Stimulated activated CD8-positive, alpha-beta memory T cell treated with anti-CD3 and anti-CD28 coated beads, Interleukin-7, amount 100 ng/mL, for 1 hour (primary cell): ENCODE data around the gene ELSPBP1.
"Not testable (repeated sequence)": the region's sequence is repeated elsewhere in the genome, so short reads cannot be mapped to it uniquely, and the experiment has no call there.

Source experiments
- DNase-seq, 2 donors: peaks; one replicate each; pipeline ENCODE4 v3.0.0-alpha.2; 2020; ENCODE audit warnings: low read depth in 2 of 2

The ELSPBP1 gene

DNA sequence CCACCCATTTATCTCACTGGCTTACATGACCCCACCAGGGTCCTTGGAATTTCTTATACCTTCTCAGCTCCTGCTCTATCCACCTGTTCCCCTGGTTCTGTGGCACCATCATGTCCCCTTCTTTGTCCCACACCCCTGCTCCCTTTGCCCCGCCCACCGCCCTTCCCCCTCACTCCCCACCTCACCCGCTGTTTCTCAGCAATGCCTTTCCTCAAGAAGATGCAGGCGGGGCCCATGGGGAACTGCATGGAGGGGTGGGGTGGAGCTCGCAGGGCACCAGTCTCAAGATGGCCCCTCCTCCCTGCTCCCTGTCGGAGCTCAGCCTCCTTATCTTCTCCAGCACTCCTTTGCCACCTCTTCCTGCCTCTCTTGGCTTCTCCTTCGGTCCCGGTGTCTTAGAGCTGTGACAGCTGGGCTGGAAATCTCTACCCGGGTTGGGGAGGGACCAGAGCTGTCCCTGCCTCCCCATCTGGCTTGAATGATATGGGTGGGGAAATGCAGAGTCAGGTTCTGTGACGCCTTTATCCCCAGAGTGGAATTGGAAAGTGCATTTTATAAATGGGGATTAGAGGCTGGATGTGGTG, 49.3 kb downstream of the ELSPBP1 start, which contains the start of gene CABP5:
Gene CABP5 (minus strand): TSS at position 405 of the 584 bp plus-strand sequence. CDS start 157 bp downstream, at position 248.
- DNase-seq, result no peak

DNA sequence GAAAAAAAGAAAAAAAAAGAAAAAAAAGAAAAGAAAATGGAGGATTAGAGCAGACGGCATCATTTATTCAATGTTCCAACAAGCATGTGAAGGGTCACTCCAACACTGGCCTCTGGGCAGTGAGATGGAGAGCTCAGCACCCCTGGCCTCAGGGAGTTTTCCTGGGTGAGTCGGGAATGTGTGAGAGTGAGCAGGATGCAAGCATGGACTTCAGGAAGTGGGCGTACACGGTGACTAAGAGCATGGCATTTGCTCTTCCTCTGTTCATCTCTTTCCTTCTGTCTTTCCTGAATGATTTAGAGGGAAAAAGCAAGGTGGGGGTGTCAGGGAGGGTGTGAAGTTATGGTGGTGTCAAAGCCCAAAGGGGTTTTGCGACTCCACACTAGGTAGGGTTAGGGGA, 50.1 kb downstream of the ELSPBP1 start:
- DNase-seq, result no peak

DNA sequence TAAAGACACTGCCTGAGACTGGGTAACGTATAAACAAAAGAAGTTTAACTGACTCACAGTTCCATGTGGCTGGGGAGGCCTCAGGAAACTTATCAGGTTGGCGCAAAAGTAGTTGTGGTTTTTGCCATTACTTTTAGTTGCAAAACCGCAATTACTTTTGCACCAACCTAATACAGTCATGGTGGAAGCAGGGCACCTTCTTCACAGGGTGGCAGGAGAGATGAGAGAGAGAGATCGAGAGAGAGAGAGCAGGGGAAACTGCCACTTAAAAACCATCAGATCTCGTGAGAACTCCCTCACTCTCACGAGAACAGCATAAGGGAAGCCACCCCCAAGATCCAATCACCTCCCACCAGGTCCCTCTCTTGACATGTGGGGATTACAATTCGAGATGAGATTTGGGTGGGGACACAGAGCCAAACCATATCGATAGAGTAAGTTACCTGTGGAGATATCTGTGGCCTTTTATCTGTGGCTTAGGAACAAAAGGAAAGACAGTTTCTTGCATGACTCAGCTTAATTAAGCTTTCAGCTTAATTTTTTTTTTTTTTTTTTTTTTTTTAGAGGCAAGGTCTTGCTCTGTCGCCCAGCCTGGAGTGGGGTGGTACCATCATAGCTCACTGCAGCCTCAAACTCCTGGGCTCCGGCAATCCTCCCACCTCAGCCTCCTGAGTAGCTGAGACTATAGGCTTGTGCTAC, 57.1 kb downstream of the ELSPBP1 start:
- no peak for DNase-seq

DNA sequence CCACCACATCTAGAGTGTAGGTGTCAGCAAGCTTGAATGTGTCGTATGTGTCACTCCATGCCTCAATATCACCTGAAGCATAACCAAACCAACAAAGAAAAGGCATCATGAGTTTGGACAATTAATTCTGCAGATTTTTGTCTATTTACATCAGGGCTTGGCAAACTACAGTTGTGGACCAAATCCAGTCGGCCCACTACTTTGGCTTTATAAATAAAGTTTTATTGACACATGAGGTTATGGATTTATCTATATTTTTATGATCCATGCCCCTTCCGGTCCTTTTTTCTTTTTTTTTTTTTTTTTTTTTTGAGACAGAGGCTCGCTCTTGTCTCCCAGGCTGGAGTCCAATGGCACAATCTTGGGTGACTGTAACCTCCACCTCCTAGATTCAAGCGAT, 58.6 kb downstream of the ELSPBP1 start:
- no peak for DNase-seq

DNA sequence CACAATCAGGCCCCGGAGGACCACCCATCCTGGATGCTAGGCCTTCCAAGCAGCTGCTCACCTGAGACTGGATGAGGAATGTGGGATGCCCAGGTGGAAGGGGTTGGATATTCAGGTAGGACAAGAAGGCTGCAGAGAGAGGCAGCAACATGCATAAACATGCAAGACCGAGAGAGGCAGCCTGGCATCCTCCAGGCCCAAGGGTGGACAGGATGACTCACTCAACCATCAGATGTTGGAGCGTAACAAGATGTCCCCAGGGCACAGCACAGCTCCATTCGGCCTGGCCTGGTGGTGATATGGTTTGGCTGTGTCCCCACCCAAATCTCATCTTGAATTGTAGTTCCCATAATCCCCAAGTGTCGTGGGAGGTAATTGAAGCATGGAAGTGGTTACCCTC, 59.4 kb downstream of the ELSPBP1 start:
- no peak for DNase-seq

DNA sequence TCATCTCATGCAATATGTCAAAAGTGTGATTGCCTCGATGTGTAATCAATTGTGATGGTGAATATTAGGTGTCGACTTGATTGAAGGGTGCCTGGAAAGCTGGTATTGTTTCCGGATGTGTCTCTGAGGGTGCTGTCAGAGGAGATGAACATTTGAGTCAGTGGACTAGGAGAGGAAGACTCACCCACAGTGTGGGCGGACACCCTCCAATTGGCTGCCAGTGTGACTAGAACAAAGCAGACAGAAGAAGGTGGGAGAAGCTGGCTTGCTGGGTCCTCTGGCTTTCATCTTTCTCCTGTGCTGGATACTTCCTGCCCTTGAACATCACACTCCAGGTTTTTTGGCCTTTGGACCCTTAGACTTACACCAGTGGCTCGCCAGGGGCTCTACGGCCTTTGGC, 64.9 kb downstream of the ELSPBP1 start:
- no peak for DNase-seq

DNA sequence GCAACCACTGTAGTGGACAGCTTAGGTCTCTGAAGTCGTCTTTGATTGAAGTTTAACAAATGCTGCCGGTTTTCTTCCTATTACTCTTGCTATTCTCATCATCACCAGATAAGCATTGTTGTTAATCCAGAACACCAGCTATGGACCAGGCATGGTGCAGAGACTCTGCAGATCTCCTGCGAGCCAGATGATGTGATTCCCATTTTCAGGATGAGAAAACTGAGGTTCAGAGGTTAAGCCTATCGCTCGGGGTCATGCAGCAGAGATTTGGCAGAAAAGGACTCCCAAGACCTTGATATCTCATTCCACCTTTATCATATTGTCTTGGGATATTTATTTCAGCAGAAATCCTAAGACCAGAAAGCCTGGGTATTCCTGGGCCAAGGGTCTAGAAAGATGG, 65.9 kb downstream of the ELSPBP1 start:
- no peak for DNase-seq

DNA sequence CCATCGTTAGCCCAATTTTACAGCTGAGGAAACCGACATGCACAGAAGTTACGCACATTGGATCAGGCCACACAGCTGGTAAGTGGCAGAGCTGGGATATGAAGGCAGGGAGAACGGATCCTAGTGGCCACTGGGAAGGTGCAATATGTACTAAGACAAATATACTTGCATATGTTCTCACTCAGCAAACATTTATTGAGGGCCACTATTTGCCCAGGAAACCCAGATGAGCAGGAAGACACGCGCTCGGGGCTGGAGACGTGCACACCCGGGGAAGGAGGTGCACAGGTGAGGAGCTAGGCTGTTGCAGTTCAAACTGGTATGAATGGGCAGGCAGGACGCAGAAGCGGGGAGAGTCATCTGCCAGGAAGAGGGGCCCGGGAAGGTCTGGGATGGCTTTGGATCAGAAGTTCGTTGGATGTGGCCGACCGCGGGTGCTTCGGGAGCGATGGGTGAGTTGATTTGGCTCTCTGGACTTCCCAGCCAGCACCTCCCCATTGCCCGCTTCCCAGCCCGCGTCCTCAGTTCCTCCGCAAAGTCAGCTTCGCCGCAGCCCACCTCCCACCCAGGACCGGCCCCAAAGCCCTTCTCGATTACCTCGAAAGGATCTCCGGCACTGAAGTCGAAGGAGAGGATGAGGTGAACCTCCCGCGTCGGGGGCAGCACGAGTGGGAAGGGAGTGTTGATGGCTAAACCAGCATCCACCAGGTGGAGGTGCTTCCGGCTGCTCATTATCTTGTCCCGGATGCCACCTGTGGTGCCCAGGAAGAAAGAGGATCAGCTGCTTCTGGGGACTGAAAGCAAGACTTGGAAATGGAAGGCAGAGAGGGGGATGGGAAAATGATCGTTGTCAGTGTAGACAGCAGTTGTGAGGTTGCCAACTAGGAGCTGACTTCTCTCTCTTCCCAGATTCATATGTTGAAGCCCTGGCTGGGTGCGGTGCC, 67.2 kb downstream of the ELSPBP1 start:
- DNase-seq, result no peak

DNA sequence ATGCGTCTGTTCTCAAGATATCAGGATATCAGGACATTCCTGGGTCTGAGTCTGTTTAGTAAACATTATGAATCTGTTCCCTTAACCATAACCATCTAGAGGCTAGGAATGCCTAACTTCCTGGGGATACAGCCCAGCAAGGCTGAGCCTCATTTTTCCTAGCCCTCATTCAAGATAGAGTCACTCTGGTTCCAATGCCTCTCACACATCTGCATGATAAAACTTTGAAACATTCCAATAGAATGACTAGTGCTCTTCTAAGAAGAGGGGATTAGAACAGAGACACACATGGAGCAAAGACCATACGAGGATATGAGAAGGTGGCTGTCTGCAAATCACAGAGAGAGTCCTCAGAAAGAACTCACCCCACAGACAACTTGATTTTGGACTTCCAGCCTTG, 70.1 kb downstream of the ELSPBP1 start:
- DNase-seq, result no peak

DNA sequence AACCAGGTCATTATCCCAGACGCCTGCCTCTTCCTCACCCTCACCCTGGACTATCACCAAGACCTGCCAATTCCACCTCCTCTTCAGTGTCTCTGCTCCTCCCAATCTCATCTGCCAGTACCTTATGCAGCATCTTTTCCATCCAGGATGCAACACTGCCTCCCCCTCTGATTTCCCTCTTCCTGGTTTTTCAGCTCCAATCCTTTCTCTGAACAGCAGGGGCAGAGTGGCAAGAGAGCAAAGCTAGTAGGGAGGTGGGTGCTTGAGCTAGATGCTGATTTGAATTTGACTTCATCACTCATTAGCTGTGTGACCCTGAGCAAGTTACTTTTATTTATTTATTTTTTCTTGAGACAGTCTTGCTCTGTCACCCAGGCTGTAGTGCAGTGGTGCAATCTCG, 75.0 kb downstream of the ELSPBP1 start:
- DNase-seq, result no peak

DNA sequence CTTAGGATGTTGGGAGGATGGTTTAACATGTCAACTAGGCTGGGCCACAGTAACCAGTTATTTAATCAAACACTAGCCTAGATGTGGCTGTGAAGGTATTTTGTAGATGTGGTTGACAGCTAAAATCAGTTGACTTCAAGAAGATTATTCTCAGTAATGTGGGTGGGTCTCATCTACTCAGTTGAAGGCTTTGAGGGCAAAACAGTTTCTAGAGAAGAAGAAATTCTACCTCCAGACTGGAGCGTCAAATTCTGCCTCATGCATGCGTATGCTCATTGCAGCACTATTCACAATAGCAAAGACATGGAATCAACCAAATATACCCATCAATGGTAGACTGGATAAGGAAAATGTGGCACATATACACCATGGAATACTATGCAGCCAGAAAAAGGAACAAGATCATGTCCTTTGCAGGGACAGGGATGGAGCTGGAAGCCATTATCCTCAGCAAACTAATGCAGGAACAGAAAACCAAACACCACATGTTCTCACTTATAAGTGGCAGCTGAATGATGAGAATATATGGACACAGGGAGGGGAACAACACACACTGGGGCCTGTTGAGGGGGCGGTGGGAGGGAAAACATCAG, 75.8 kb downstream of the ELSPBP1 start:
- not testable (repeated sequence) for DNase-seq
